HEK293 (cell line): ENCODE measurements around the gene AMZ1.

Experiments used
- CTCF ChIA-PET: fragments of 350-600 bp; formaldehyde crosslinking; extraction: SDS; loops from one replicate; lab custom pipeline; 2021; ENCODE audit warnings: antibody characterized with exemption; lab: Yijun Ruan, JAX
- POLR2A ChIA-PET: fragments of 300-600 bp; formaldehyde crosslinking; extraction: SDS; loops from one replicate; lab custom pipeline; 2020; ENCODE audit warnings: antibody characterized with exemption, inconsistent platforms; lab: Yijun Ruan, JAX
- H3K27ac ChIP-seq: fragments of 200-500 bp; sonication (Bioruptor generic); 2 replicates; pipeline ENCODE4 v1.5.1; 2014; ENCODE audit warnings: low read depth, low read length, control low read depth, inconsistent platforms; ENCODE audit errors: extremely low read depth
- H3K36me3 ChIP-seq, 2 experiments: fragments of 200-500 bp in 1 of 2; sonication (Bioruptor generic) in 1 of 2; 1 replicate in 1 of 2; 2 replicates in 1 of 2; pipeline ENCODE4 v1.5.1; 2014 to 2017; ENCODE audit warnings: inconsistent platforms in 2 of 2, low read length in 2 of 2; ENCODE audit not compliant: control insufficient read depth in 2 of 2, insufficient read depth in 1 of 2
- H3K4me1 ChIP-seq: fragments of 200-500 bp; sonication (Bioruptor generic); 2 replicates; pipeline ENCODE4 v1.5.1; 2014; ENCODE audit warnings: mild to moderate bottlenecking, low read length, inconsistent platforms; ENCODE audit not compliant: control insufficient read depth, insufficient read depth
- H3K4me3 ChIP-seq: 2 replicates; pipeline ENCODE4 v1.5.1; 2011; ENCODE audit warnings: low read depth, mild to moderate bottlenecking, control low read depth, low read length, moderate library complexity
- H3K9me3 ChIP-seq: fragments of 200-500 bp; sonication (Bioruptor generic); 2 replicates; pipeline ENCODE4 v1.5.1; 2014; ENCODE audit warnings: low read depth, low read length, inconsistent platforms; ENCODE audit not compliant: control insufficient read depth, insufficient read depth
- EGR2 ChIP-seq: fragments of 450-650 bp; formaldehyde crosslinking; IDR thresholded peaks from 2 replicates; pipeline ENCODE4 v1.5.1; 2016; ENCODE audit warnings: low read depth, missing biosample characterization, missing genetic modification characterization
- GLI2 ChIP-seq: fragments of 450-650 bp; formaldehyde crosslinking; IDR thresholded peaks from 2 replicates; pipeline ENCODE4; 2017; ENCODE audit warnings: missing biosample characterization, missing genetic modification characterization, low read depth, borderline replicate concordance
- GLIS1 ChIP-seq: fragments of 450-650 bp; formaldehyde crosslinking; IDR thresholded peaks from 2 replicates; pipeline ENCODE4 v1.5.1; 2016; ENCODE audit warnings: missing biosample characterization, missing genetic modification characterization
- HOXC10 ChIP-seq: sonication (generic); formaldehyde crosslinking; IDR thresholded peaks from 2 replicates; pipeline ENCODE4 v1.8.1; 2023; ENCODE audit warnings: mild to moderate bottlenecking, missing genetic modification reagents
- MYNN ChIP-seq: fragments of 450-650 bp; formaldehyde crosslinking; IDR thresholded peaks from 2 replicates; pipeline ENCODE4 v1.5.1; 2016; ENCODE audit warnings: missing biosample characterization, missing genetic modification characterization, borderline replicate concordance
- REPIN1 ChIP-seq: fragments of 450-650 bp; formaldehyde crosslinking; IDR thresholded peaks from 2 replicates; pipeline ENCODE4 v1.5.1; 2017; ENCODE audit warnings: missing biosample characterization, missing genetic modification characterization, low read depth
- SP2 ChIP-seq: fragments of 450-650 bp; formaldehyde crosslinking; IDR thresholded peaks from 2 replicates; pipeline ENCODE4 v1.5.1; 2016; ENCODE audit warnings: missing biosample characterization, missing genetic modification characterization
- TRIM28 ChIP-seq: IDR thresholded peaks from 2 replicates; pipeline ENCODE4 v1.6.1; 2011; ENCODE audit warnings: low read length, control low read depth, borderline replicate concordance
- ZBTB8A ChIP-seq: fragments of 450-650 bp; formaldehyde crosslinking; IDR thresholded peaks from 2 replicates; pipeline ENCODE4 v1.5.1; 2016; ENCODE audit warnings: missing biosample characterization, missing genetic modification characterization
- ZIC2 ChIP-seq: fragments of 450-650 bp; formaldehyde crosslinking; IDR thresholded peaks from 2 replicates; pipeline ENCODE4 v1.5.1; 2016; ENCODE audit warnings: missing biosample characterization, missing genetic modification characterization
- ZNF23 ChIP-seq: fragments of 450-650 bp; formaldehyde crosslinking; IDR thresholded peaks from 2 replicates; pipeline ENCODE4 v1.5.1; 2016; ENCODE audit warnings: missing biosample characterization, missing genetic modification characterization, borderline replicate concordance
- ZNF274 ChIP-seq, 2 experiments: fragments of 200-500 bp in 1 of 2; fragments of 450-650 bp in 1 of 2; sonication (Bioruptor generic) in 1 of 2; formaldehyde crosslinking in 1 of 2; IDR thresholded peaks; 2 replicates each; pipeline versions ENCODE4 v1.5.1 to v1.6.1; 2014 to 2016; ENCODE audit warnings: borderline replicate concordance in 1 of 2, inconsistent platforms in 1 of 2, low read length in 1 of 2, missing biosample characterization in 1 of 2, missing genetic modification characterization in 1 of 2
- ZNF302 ChIP-seq: fragments of 450-650 bp; formaldehyde crosslinking; IDR thresholded peaks from 2 replicates; pipeline ENCODE4 v1.5.1; 2016; ENCODE audit warnings: missing biosample characterization, missing genetic modification characterization, low read depth
- ZNF391 ChIP-seq: fragments of 450-650 bp; formaldehyde crosslinking; IDR thresholded peaks from 2 replicates; pipeline ENCODE4 v1.5.1; 2016; ENCODE audit warnings: low read depth, missing biosample characterization, missing genetic modification characterization, borderline replicate concordance
- ZNF394 ChIP-seq: fragments of 450-650 bp; formaldehyde crosslinking; IDR thresholded peaks from 2 replicates; pipeline ENCODE4 v1.5.1; 2016; ENCODE audit warnings: missing biosample characterization, missing genetic modification characterization, mild to moderate bottlenecking, moderate library complexity, borderline replicate concordance
- ZNF529 ChIP-seq: fragments of 450-650 bp; formaldehyde crosslinking; IDR thresholded peaks from 2 replicates; pipeline ENCODE4 v1.5.1; 2017; ENCODE audit warnings: missing genetic modification characterization, missing biosample characterization; ENCODE audit not compliant: insufficient replicate concordance
- ZNF600 ChIP-seq: fragments of 450-650 bp; formaldehyde crosslinking; IDR thresholded peaks from 2 replicates; pipeline ENCODE4 v1.5.1; 2016; ENCODE audit warnings: missing biosample characterization, missing genetic modification characterization
- ZNF785 ChIP-seq: fragments of 450-650 bp; formaldehyde crosslinking; IDR thresholded peaks from 2 replicates; pipeline ENCODE4 v1.5.1; 2016; ENCODE audit warnings: missing biosample characterization, missing genetic modification characterization
- ZNF830 ChIP-seq: fragments of 450-650 bp; IDR thresholded peaks from 2 replicates; pipeline ENCODE4 v1.5.0; 2018; ENCODE audit warnings: missing biosample characterization, missing genetic modification characterization, low read depth, mild to moderate bottlenecking, moderate library complexity
- ZNF843 ChIP-seq: fragments of 450-650 bp; formaldehyde crosslinking; IDR thresholded peaks from 2 replicates; pipeline ENCODE4 v1.5.1; 2016; ENCODE audit warnings: missing biosample characterization, missing genetic modification characterization
- ZSCAN23 ChIP-seq: fragments of 450-650 bp; formaldehyde crosslinking; IDR thresholded peaks from 2 replicates; pipeline ENCODE4 v1.5.1; 2016; ENCODE audit warnings: missing biosample characterization, missing genetic modification characterization
- ZSCAN4 ChIP-seq: fragments of 450-650 bp; formaldehyde crosslinking; IDR thresholded peaks from 2 replicates; pipeline ENCODE4 v1.5.1; 2017; ENCODE audit warnings: missing biosample characterization, missing genetic modification characterization
- ZSCAN5A ChIP-seq: fragments of 450-650 bp; formaldehyde crosslinking; IDR thresholded peaks from 2 replicates; pipeline ENCODE4 v1.5.1; 2016; ENCODE audit warnings: missing biosample characterization, missing genetic modification characterization
- TF ChIP-seq, protein P1 (sequence below): fragments of 450-650 bp; formaldehyde crosslinking; IDR thresholded peaks from 2 replicates; pipeline ENCODE4 v1.5.1; 2016; ENCODE audit warnings: missing biosample characterization, missing genetic modification characterization

The AMZ1 gene

GRCh38 chr7:2707481-2707880, 19.5 kb downstream of the AMZ1 start:
- CTCF ChIA-PET: interaction anchor here (0.6 to 5.2 kb wide), 7 partner anchors 8 to 723 kb away, joined by 3 to 39 read pairs (median 5); partner anchors contain the start of gene AMZ1
- TF ChIP-seq ZIC2 (peak; percentile 13; the same call in 1 of the 2 replicates), ZSCAN5A (tag by site-specific recombination) (no peak)
- POLR2A ChIA-PET: no interaction called here
- H3K36me3 ChIP-seq: no peaks in the 10 kb centered on the region
- no peaks in the 10 kb centered on the region for H3K9me3 ChIP-seq
- no peak overlapping the region for H3K4me3 ChIP-seq
- H3K27ac ChIP-seq: no peak overlapping the region
- no peaks in the 10 kb centered on the region for H3K4me1 ChIP-seq

- ChIA-PET CTCF (interaction anchor here (0.7 to 5.2 kb wide), 6 partner anchors 8 to 239 kb away, joined by 3 to 39 read pairs (median 6); partner anchors contain the start of gene AMZ1), POLR2A (no interaction called here)
- TF ChIP-seq ZNF394 (tag by site-specific recombination): no peak
- TF ChIP-seq, protein P1, sequence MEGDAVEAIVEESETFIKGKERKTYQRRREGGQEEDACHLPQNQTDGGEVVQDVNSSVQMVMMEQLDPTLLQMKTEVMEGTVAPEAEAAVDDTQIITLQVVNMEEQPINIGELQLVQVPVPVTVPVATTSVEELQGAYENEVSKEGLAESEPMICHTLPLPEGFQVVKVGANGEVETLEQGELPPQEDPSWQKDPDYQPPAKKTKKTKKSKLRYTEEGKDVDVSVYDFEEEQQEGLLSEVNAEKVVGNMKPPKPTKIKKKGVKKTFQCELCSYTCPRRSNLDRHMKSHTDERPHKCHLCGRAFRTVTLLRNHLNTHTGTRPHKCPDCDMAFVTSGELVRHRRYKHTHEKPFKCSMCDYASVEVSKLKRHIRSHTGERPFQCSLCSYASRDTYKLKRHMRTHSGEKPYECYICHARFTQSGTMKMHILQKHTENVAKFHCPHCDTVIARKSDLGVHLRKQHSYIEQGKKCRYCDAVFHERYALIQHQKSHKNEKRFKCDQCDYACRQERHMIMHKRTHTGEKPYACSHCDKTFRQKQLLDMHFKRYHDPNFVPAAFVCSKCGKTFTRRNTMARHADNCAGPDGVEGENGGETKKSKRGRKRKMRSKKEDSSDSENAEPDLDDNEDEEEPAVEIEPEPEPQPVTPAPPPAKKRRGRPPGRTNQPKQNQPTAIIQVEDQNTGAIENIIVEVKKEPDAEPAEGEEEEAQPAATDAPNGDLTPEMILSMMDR: no peak
- TF ChIP-seq REPIN1: no peak
- no peak for TF ChIP-seq GLIS1 (tag by site-specific recombination)
- no peak for TF ChIP-seq EGR2 (tag by site-specific recombination)
- no peak for TF ChIP-seq ZNF529 (tag by site-specific recombination)
- no peak for TF ChIP-seq ZNF830 (tag by site-specific recombination)
- no peak for TF ChIP-seq ZNF23 (tag by site-specific recombination)
- no peak for TF ChIP-seq ZNF785 (tag by site-specific recombination)
- no peak for TF ChIP-seq ZSCAN23
- TF ChIP-seq ZNF600 (tag by site-specific recombination): no peak
- TF ChIP-seq ZIC2: no peak
- Histone ChIP-seq H3K4me3 (no peak overlapping the region), H3K4me1 (no peaks in the 10 kb centered on the region), H3K9me3 (no peaks in the 10 kb centered on the region), H3K36me3 (no peaks in the 10 kb centered on the region), H3K27ac (no peak overlapping the region)
These were observed 20.0 kb downstream of the AMZ1 start for GRCh38 chr7:2708041-2708440.

DNA sequence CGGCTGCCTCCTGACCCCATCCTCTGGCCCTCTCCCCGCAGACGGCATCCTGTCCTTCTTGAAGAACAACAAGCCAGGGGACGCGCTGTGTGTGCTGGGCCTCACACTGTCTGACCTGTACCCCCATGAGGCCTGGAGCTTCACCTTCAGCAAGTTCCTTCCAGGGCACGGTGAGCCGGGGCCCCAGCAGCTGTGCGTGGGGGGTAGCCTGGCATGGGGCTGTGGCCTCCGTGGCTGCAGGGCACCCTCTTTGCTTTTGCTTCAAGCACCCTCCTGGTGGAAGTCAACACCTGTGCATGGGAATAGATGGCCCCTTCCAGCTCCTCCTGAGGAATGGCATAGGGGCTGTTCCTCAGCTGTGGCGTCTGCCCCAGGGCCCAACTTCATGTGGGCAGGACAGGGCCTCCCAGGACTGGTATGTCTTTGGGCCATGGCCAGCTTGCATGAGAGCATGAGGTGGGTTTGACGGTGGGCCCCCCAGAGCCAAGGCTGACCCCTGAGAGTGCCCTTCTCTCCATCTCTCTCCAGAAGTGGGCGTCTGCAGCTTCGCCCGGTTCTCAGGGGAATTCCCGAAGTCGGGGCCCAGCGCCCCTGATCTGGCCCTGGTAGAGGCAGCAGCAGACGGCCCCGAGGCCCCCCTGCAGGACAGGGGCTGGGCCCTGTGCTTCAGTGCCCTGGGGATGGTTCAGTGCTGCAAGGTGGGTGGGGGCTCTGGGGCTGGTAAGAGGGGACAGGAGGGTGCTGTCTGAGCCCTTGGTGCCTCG, 20.7 kb downstream of the AMZ1 start:
- Histone ChIP-seq H3K4me1 (no peaks in the 10 kb centered on the region), H3K9me3 (no peaks in the 10 kb centered on the region), H3K36me3 (no peaks in the 10 kb centered on the region), H3K4me3 (no peak overlapping the region), H3K27ac (no peak overlapping the region)
- ChIA-PET POLR2A (interaction anchor here (0.6 kb wide), 1 partner anchor 1139 kb away, joined by 3 read pairs; the partner anchor contains the start of gene PSMG3), CTCF (interaction anchor here (0.6 to 5.2 kb wide), 21 partner anchors 8 to 1085 kb away, joined by 3 to 39 read pairs (median 4); partner anchors contain the start of gene AMZ1)
- TF ChIP-seq ZSCAN4: no peak
- TF ChIP-seq ZNF302 (tag by site-specific recombination): no peak
- TF ChIP-seq ZNF274 (IDR thresholded peaks at IDR 0.05; ENCODE audit: low read length): no peak
- TF ChIP-seq ZNF274 (tag by site-specific recombination; IDR thresholded peaks at IDR 0.05; ENCODE audit: borderline replicate concordance): no peak
- no peak for TF ChIP-seq SP2 (tag by site-specific recombination)
- TF ChIP-seq MYNN (tag by site-specific recombination): no peak
- TF ChIP-seq ZBTB8A (tag by site-specific recombination): no peak
- TF ChIP-seq, protein P1: no peak
- no peak for TF ChIP-seq HOXC10 (CRISPR knock-in tag)
- TF ChIP-seq ZNF391: no peak
- no peak for TF ChIP-seq GLI2
- TF ChIP-seq ZNF843 (tag by site-specific recombination): no peak
- no peak for TF ChIP-seq TRIM28
